PC-3 (cell line): Measurements from ENCODE around the gene ARL16. TPM values are rescaled to one million over a fixed set of nuclear protein-coding genes. Genes with fewer than 3 reads are reported as not detected.

Experiments
- ATAC-seq: fragments of 200-7000 bp; cut with Tn5 transposase; 2 replicates; pipeline ENCODE4 v1.9.1; 2020; ENCODE audit warnings: mild to moderate bottlenecking, moderate library complexity
- BruUV-seq: library from RNA; stranded (reverse); fragments of 400-500 nt; replicated peaks from 2 replicates; lab custom pipeline; 2021; lab: Mats Ljungman, UMichigan
- CTCF ChIA-PET: fragments of 300-600 bp; sonication (Branson Sonifier 250); formaldehyde crosslinking; loops from one replicate; lab custom pipeline; 2022; ENCODE audit warnings: antibody characterized with exemption; lab: Charles Lee
- POLR2A ChIA-PET: fragments of 300-600 bp; sonication (Branson Sonifier 250); formaldehyde crosslinking; loops from one replicate; lab custom pipeline; 2022; ENCODE audit warnings: antibody characterized with exemption; ENCODE audit not compliant: unreplicated experiment; lab: Charles Lee
- DNase-seq: peaks from one replicate; pipeline ENCODE4 v3.0.0-alpha.2; 2015
- H2AFZ ChIP-seq: fragments of 300-600 bp; sonication (generic); 2 replicates; pipeline ENCODE4 v1.6.0; 2016; ENCODE audit warnings: antibody characterized with exemption, low read length
- H3F3A ChIP-seq: fragments of 300-600 bp; sonication (generic); one replicate; pipeline ENCODE4 v1.6.0; 2017; ENCODE audit warnings: antibody characterized with exemption, low read length, control low read depth, mild to moderate bottlenecking; ENCODE audit not compliant: unreplicated experiment
- H3K27ac ChIP-seq: fragments of 300-600 bp; sonication (generic); 2 replicates; pipeline ENCODE4 v1.5.1; 2016; ENCODE audit warnings: mild to moderate bottlenecking, low read length
- H3K27me3 ChIP-seq: fragments of 300-600 bp; sonication (generic); 2 replicates; pipeline ENCODE4 v1.6.1; 2016; ENCODE audit warnings: low read length, mixed read lengths
- H3K36me3 ChIP-seq: fragments of 300-600 bp; sonication (generic); 2 replicates; pipeline ENCODE4 v1.6.1; 2016; ENCODE audit warnings: low read depth, mixed run types, low read length, mixed read lengths
- H3K4me1 ChIP-seq: fragments of 300-600 bp; sonication (generic); 2 replicates; pipeline ENCODE4 v1.5.1; 2016; ENCODE audit warnings: low read length; ENCODE audit not compliant: insufficient read depth
- H3K4me2 ChIP-seq: fragments of 300-600 bp; sonication (generic); 2 replicates; pipeline ENCODE4 v1.6.0; 2016; ENCODE audit warnings: low read length
- H3K4me3 ChIP-seq: fragments of 300-600 bp; sonication (generic); 2 replicates; pipeline ENCODE4 v1.5.1; 2016; ENCODE audit warnings: mild to moderate bottlenecking, low read length, mixed read lengths
- H3K79me2 ChIP-seq: fragments of 300-600 bp; sonication (generic); 2 replicates; pipeline ENCODE4 v1.6.1; 2017; ENCODE audit warnings: low read length, mixed read lengths
- H3K9ac ChIP-seq: fragments of 300-600 bp; sonication (generic); 2 replicates; pipeline ENCODE4 v1.6.0; 2016; ENCODE audit warnings: mild to moderate bottlenecking, low read length
- H3K9me2 ChIP-seq: fragments of 300-600 bp; sonication (generic); replicated peaks from 2 replicates; pipeline ENCODE4 v1.6.1; 2016; ENCODE audit warnings: mixed run types, low read length, mixed read lengths
- H3K9me3 ChIP-seq: fragments of 300-600 bp; sonication (generic); 2 replicates; pipeline ENCODE4 v1.6.1; 2016; ENCODE audit warnings: low read length, mixed read lengths
- H4K20me1 ChIP-seq: fragments of 300-600 bp; sonication (generic); 2 replicates; pipeline ENCODE4 v1.6.1; 2016; ENCODE audit warnings: low read length, mixed read lengths
- CTCF ChIP-seq: fragments of 300-600 bp; sonication (generic); conservative IDR thresholded peaks from 2 replicates; pipeline ENCODE4 v1.5.1; 2017; ENCODE audit warnings: antibody characterized with exemption, low read depth, mild to moderate bottlenecking, low read length
- EZH2 ChIP-seq: fragments of 300-600 bp; sonication (generic); IDR thresholded peaks from one replicate; pipeline ENCODE4 v1.6.1; 2017; ENCODE audit warnings: antibody characterized with exemption, mild to moderate bottlenecking, low read length; ENCODE audit not compliant: unreplicated experiment
- EZH2phosphoT487 ChIP-seq: fragments of 300-600 bp; sonication (generic); IDR thresholded peaks from 2 replicates; pipeline ENCODE4 v1.6.1; 2018; ENCODE audit warnings: mild to moderate bottlenecking, antibody characterized with exemption, low read length, borderline replicate concordance
- intact Hi-C: fragments of 100-400 bp; cut with micrococcal nuclease; formaldehyde crosslinking; loops from 2 replicates; pipeline ENCODE4 v1.9.0; 2023
- total RNA-seq: library from RNA; depleted of rRNA; stranded (reverse); fragments of >200 nt; gene quantifications from 2 replicates; pipeline ENCODE4 v1.2.3, GENCODE V29; 2014

The ARL16 gene
- total RNA-seq, 1 experiment from 2014 or later: 68.8 TPM

GRCh38 chr17:81648707-81649085 lies 34.9 kb downstream of the ARL16 start:
- intact Hi-C loops: no loop called here
- Histone ChIP-seq H3K4me2 (no peak overlapping the region), H4K20me1 (no peaks in the 10 kb centered on the region), H3K9ac (no peak overlapping the region), H3K9me3 (no peaks in the 10 kb centered on the region), H3K9me2 (no peaks in the 10 kb centered on the region), H3K4me1 (peaks cover 6% of the 10 kb centered on the region), H3F3A (no peaks in the 10 kb centered on the region), H3K27me3 (no peaks in the 10 kb centered on the region), H3K4me3 (no peak overlapping the region), H2AFZ (no peak overlapping the region), H3K79me2 (no peaks in the 10 kb centered on the region), H3K36me3 (no peaks in the 10 kb centered on the region), H3K27ac (no peak overlapping the region)
- ChIA-PET POLR2A (no interaction called here), CTCF (no interaction called here)
- BruUV-seq: no TSS peak
- ATAC-seq (no peak), DNase-seq (no peak)
- TF ChIP-seq EZH2phosphoT487: no peak
- no peak for TF ChIP-seq EZH2
- TF ChIP-seq CTCF: no peak

- H4K20me1 ChIP-seq: no peaks in the 10 kb centered on the region
- H3K27me3 ChIP-seq: no peaks in the 10 kb centered on the region
- no TSS peak for BruUV-seq
- H3K4me3 ChIP-seq: no peak overlapping the region
- H3K9me2 ChIP-seq: no peaks in the 10 kb centered on the region
- H3K79me2 ChIP-seq: no peaks in the 10 kb centered on the region
- no peaks in the 10 kb centered on the region for H3K9me3 ChIP-seq
- H3K36me3 ChIP-seq: no peaks in the 10 kb centered on the region
- ATAC-seq: no peak
- H3K9ac ChIP-seq: no peak overlapping the region
- H3K4me2 ChIP-seq: no peak overlapping the region
- ChIA-PET POLR2A (no interaction called here), CTCF (no interaction called here)
- peaks cover 6% of the 10 kb centered on the region for H3K4me1 ChIP-seq
- H3F3A ChIP-seq: no peaks in the 10 kb centered on the region
- intact Hi-C loops: no loop called here
- DNase-seq: no peak
- no peak overlapping the region for H3K27ac ChIP-seq
- H2AFZ ChIP-seq: no peak overlapping the region
- TF ChIP-seq EZH2 (no peak), CTCF (no peak), EZH2phosphoT487 (no peak)
Measured at GRCh38 chr17:81648013-81648706, 35.4 kb downstream of the ARL16 start.

- Histone ChIP-seq H4K20me1 (no peaks in the 10 kb centered on the region), H3K9me2 (no peaks in the 10 kb centered on the region), H3K4me3 (no peak overlapping the region), H3K4me1 (peaks cover 7% of the 10 kb centered on the region), H3K36me3 (no peaks in the 10 kb centered on the region), H3K9ac (no peak overlapping the region), H3K27me3 (no peaks in the 10 kb centered on the region), H3K4me2 (no peak overlapping the region), H3K9me3 (no peaks in the 10 kb centered on the region), H3K79me2 (no peaks in the 10 kb centered on the region), H3F3A (no peaks in the 10 kb centered on the region), H3K27ac (no peak overlapping the region), H2AFZ (no peak overlapping the region)
- no peak for TF ChIP-seq CTCF
- no peak for TF ChIP-seq EZH2phosphoT487
- TF ChIP-seq EZH2: no peak
- CTCF ChIA-PET: no interaction called here
- no TSS peak for BruUV-seq
- POLR2A ChIA-PET: no interaction called here
- DNase-seq: no peak
- intact Hi-C loops: no loop called here
- ATAC-seq: no peak
Measured at GRCh38 chr17:81647640-81648012, 36.0 kb downstream of the ARL16 start.
